Body of pancreas (tissue), 4 donors: Measurements from ENCODE around the gene CAPN15. TPM values are rescaled to one million over a fixed set of nuclear protein-coding genes. Genes with fewer than 3 reads are reported as not detected.
"Not testable (repeated sequence)": the region's sequence is repeated elsewhere in the genome, so short reads cannot be mapped to it uniquely, and the experiment has no call there.

Source experiments
- ATAC-seq: fragments of 150-250 bp; one replicate; pipeline ENCODE4 v1.9.1; 2016
- DNase-seq, 4 donors: peaks; one replicate each; pipeline ENCODE4 v3.0.0-alpha.2; 2019
- H3K27ac ChIP-seq, 4 donors: fragments of 200-600 bp; sonication (generic); 1 replicate in 3 of 4; 2 replicates in 1 of 4; pipeline versions ENCODE4 v1.5.1 to v1.6.1; 2016 to 2019; ENCODE audit warnings: mild to moderate bottlenecking in 1 of 4, mixed read lengths in 1 of 4, moderate library complexity in 1 of 4
- H3K27me3 ChIP-seq, 2 donors: fragments of 200-600 bp; sonication (generic); one replicate each; pipeline ENCODE4 v1.6.0; 2016; ENCODE audit warnings: mild to moderate bottlenecking in 1 of 2
- H3K36me3 ChIP-seq, 2 donors: fragments of 200-600 bp; sonication (generic); replicated peaks in 1 of 2; 2 replicates each; pipeline ENCODE4 v1.5.1; 2016; ENCODE audit warnings: low read depth in 2 of 2; ENCODE audit not compliant: insufficient read depth in 1 of 2
- H3K4me1 ChIP-seq: fragments of 200-600 bp; sonication (generic); one replicate; pipeline ENCODE4 v1.6.0; 2016
- H3K4me3 ChIP-seq, 2 donors: fragments of 200-600 bp; sonication (generic); 1 replicate in 1 of 2; 2 replicates in 1 of 2; pipeline ENCODE4 v1.5.1; 2016 to 2019
- H3K9me3 ChIP-seq, 3 donors: fragments of 200-600 bp; sonication (generic); 1 replicate in 2 of 3; 2 replicates in 1 of 3; pipeline ENCODE4 v1.5.1; 2016
- POLR2A ChIP-seq, 3 donors: fragments of 450-650 bp; IDR thresholded peaks; one replicate each; pipeline ENCODE4 v1.6.1; 2016; ENCODE audit warnings: antibody characterized with exemption in 3 of 3, mild to moderate bottlenecking in 2 of 3
- WGBS, 2 donors: methylation state at CpG; one replicate each; pipeline ENCODE4 v1.1.5; 2017; 5-methylcytosine and 5-hydroxymethylcytosine counted together
- intact Hi-C: fragments of 100-400 bp; cut with DNase I; formaldehyde crosslinking; loops from one replicate; pipeline ENCODE4 v1.15.1; 2023
- total RNA-seq, 2 donors: library from RNA; depleted of rRNA; stranded (reverse); fragments of >200 nt; gene quantifications; one replicate each; pipeline ENCODE4 v1.1.0, GENCODE V29; 2016
- TF ChIP-seq, protein P1 (sequence below), 7 experiments: fragments of 450-650 bp in 4 of 7; fragments of 200-600 bp in 3 of 7; sonication (generic) in 3 of 7; IDR thresholded peaks; one replicate each; pipeline ENCODE4 v1.5.1; 2016 to 2019; ENCODE audit warnings: antibody characterized with exemption in 7 of 7

The CAPN15 gene
- total RNA-seq, 2 donors from 2014 or later = 48.0 to 104 TPM

DNA sequence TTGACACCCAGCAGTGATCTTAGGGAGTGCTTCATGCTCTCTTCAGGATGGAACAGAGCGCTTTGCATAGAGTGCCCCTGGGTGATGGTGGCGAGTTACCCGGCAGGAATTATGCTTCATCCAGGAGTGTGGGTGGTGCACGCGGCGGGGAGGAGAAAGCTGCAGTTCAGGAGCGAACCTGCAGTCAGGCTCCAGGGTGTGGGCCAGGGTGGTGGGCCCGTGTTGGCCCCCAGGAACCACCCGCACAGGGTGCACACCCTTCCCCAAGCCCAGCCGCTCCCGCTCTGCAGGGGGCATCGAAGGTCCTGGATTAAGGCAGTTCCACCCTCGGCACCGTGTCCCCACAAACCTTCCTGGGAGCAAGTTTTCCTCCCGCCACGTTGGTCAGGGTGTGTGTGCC, 66.3 kb downstream of the CAPN15 start:
- no peaks in the 10 kb centered on the region for H3K9me3 ChIP-seq
- H3K27ac ChIP-seq = peak overlapping the region; percentile 91 to 95 (median 94)
- no peak for DNase-seq
- peaks cover 66% of the 10 kb centered on the region for H3K4me1 ChIP-seq
- H3K4me3 ChIP-seq = no peak overlapping the region
- no peaks in the 10 kb centered on the region for H3K27me3 ChIP-seq
- ATAC-seq = no peak
- intact Hi-C loops = no loop called here
- TF ChIP-seq POLR2A (IDR thresholded peaks at IDR 0.05) = no peak
- TF ChIP-seq, protein P1, sequence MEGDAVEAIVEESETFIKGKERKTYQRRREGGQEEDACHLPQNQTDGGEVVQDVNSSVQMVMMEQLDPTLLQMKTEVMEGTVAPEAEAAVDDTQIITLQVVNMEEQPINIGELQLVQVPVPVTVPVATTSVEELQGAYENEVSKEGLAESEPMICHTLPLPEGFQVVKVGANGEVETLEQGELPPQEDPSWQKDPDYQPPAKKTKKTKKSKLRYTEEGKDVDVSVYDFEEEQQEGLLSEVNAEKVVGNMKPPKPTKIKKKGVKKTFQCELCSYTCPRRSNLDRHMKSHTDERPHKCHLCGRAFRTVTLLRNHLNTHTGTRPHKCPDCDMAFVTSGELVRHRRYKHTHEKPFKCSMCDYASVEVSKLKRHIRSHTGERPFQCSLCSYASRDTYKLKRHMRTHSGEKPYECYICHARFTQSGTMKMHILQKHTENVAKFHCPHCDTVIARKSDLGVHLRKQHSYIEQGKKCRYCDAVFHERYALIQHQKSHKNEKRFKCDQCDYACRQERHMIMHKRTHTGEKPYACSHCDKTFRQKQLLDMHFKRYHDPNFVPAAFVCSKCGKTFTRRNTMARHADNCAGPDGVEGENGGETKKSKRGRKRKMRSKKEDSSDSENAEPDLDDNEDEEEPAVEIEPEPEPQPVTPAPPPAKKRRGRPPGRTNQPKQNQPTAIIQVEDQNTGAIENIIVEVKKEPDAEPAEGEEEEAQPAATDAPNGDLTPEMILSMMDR (IDR thresholded peaks at IDR 0.05) = peak in 1 of 7 experiments; percentile 13
- 40 to 53% methylated on average over 8 to 16 of the region's 16 CpGs for WGBS, 2 donors
- no peaks in the 10 kb centered on the region for H3K36me3 ChIP-seq

DNA sequence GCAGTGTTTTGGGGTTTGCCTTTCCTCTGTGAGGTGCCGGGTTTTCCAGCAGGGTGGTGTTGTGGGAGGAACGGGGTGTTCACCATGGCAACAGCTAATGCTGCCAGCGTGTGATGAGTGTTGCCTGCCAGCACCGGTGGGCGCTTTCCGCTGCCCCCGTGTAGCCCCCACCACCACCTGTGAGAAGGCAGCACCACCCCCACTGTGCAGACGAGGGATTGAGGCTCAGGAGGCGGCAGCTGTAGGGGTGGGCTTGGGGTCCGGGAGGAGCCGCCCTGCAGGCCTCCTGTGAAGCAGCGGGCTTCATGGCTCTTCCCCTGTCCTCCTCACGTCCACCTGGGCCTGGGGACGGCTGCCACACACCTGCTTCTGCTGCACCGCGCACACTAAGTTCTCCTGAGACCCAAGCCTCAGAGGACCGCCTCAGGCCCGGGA, 67.6 kb downstream of the CAPN15 start:
- DNase-seq (no peak), ATAC-seq (no peak)
- Histone ChIP-seq H3K27ac (peak overlapping the region; percentile 67 to 95 (median 92)), H3K4me3 (no peak overlapping the region), H3K4me1 (peaks cover 66% of the 10 kb centered on the region), H3K36me3 (peaks cover 0 to 4% of the 10 kb centered on the region in 2 donors), H3K27me3 (no peaks in the 10 kb centered on the region), H3K9me3 (no peaks in the 10 kb centered on the region)
- intact Hi-C loops = no loop called here
- no peak for TF ChIP-seq POLR2A (IDR thresholded peaks at IDR 0.05)
- WGBS, 2 donors = 74 to 77% methylated on average over 7 to 18 of the region's 18 CpGs

DNA sequence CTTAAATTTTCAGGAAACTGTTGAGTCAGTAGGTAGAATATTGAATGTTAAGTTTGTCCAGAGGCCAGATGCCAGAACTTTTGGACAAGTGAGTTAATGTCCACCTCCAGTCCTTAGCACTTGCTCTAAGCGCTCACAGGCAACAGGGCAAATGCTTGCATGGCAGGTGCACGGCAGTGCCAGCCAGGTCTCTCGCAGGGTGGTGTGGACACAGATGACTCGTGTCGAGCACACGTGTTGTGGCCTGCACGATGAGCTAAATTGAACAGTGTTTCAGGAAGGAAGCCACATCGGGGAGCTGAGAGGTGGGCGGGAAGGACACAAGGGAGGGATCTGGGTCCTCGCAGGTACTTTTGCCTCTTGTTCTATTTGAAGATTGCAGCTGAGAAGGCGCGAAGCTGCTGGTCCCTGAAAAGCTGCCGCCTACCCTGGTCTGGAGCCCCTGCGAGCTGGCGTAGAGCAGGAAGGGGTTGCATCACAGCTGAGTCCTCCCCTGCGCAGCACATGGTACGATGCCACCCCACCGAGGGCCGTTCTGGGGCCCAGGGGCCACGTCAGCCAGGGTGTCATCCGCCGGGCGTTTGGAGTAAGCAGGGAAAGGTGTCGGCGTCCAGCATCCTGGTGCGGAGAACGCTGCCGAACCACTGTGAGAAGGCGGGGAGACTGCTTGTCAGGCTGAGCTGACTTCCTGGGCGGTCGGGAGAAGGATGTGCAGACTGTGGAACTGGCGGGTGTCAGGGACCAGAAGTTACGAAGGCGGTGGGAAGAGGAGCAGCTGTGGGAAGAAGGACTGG, 68.6 kb downstream of the CAPN15 start:
- Histone ChIP-seq H3K27ac (peak overlapping the region; percentile 47 to 95 (median 73)), H3K27me3 (no peaks in the 10 kb centered on the region), H3K36me3 (peaks cover 0 to 4% of the 10 kb centered on the region in 2 donors), H3K4me3 (no peak overlapping the region), H3K4me1 (peaks cover 68% of the 10 kb centered on the region), H3K9me3 (no peaks in the 10 kb centered on the region)
- TF ChIP-seq, protein P1 (IDR thresholded peaks at IDR 0.05) = no peak
- no peak for TF ChIP-seq POLR2A (IDR thresholded peaks at IDR 0.05)
- 54 to 68% methylated on average over 26 to 34 of the region's 34 CpGs for WGBS, 2 donors
- intact Hi-C loops = no loop called here
- peak; percentile 61 to 86 (median 78) for DNase-seq
- no peak for ATAC-seq

DNA sequence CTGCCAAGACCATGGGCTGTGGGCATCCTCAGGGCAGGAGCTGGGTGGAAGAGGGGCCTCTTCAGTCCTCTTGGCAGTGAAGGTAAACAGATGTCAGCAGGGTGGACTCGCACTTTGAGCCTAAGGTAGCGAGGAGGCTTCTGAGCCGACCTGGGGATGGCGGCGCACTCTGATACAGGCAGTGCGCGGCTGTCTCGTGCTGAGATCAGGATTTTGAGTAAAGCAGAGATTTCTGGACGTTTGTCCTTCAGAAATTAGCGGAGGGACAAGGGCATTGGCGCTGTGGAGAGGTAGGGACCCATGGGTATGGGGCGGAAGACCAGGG, 69.2 kb downstream of the CAPN15 start:
- DNase-seq = peak in 1 of 4 donors; percentile 32
- Histone ChIP-seq H3K27me3 (no peaks in the 10 kb centered on the region), H3K36me3 (peaks cover 0 to 4% of the 10 kb centered on the region in 2 donors), H3K4me1 (peaks cover 63% of the 10 kb centered on the region), H3K27ac (peak overlapping the region; percentile 19 to 95 (median 69)), H3K4me3 (no peak overlapping the region), H3K9me3 (no peaks in the 10 kb centered on the region)
- WGBS, 2 donors = 45 to 62% methylated on average over 12 of the region's 12 CpGs
- no peak for ATAC-seq
- intact Hi-C loops = no loop called here
- no peak for TF ChIP-seq POLR2A (IDR thresholded peaks at IDR 0.05)
- TF ChIP-seq, protein P1 (IDR thresholded peaks at IDR 0.05) = no peak

DNA sequence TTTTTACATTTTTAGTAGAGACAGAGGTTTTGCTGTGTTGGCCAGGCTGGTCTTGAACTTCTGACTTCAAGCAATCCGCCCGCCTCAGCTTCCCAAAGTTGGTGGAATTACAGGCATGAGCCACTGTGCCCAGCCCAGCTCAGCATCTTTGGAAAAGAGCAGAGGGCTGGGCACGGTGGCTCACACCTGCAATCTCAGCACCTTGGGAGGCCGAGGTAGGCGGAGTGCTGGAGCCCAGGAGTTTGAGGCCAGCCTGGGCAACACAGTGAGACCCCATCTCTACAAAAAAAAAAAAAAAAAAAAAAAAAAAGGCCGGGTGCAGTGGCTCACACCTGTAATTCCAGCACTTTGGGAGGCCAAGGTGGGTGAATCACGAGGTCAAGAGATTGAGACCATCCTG, 70.1 kb downstream of the CAPN15 start:
- 93 to 98% methylated on average over 7 of the region's 7 CpGs for WGBS, 2 donors
- ATAC-seq, intact Hi-C loops: not testable (repeated sequence)

More for the DNA sequence above, 70.1 kb downstream of the CAPN15 start:
- H3K27me3 ChIP-seq, H3K27ac ChIP-seq, DNase-seq, H3K36me3 ChIP-seq, H3K9me3 ChIP-seq, H3K4me3 ChIP-seq: not testable (repeated sequence)
- peaks cover 53% of the 10 kb centered on the region for H3K4me1 ChIP-seq
